Astrocyte of the spinal cord (primary cell): Measurements from ENCODE around the gene RPL26.

Experiments used
- DNase-seq: peaks from one replicate; pipeline ENCODE4 v3.0.0; 2011; ENCODE audit warnings: low read depth, low spot score
- H3K4me3 ChIP-seq: 2 replicates; pipeline ENCODE4 v1.5.1; 2011; ENCODE audit warnings: low read depth, mild to moderate bottlenecking, low read length, moderate library complexity
- CTCF ChIP-seq: IDR thresholded peaks from 2 replicates; pipeline ENCODE4 v1.5.1; 2012; ENCODE audit warnings: low read depth, mild to moderate bottlenecking, low read length, inconsistent platforms
- in situ Hi-C: cut with HindIII; loops from 2 replicates; pipeline ENCODE4 v1.10.0; 2017; ENCODE audit warnings: low sequenced_read_pairs

Gene RPL26

DNA sequence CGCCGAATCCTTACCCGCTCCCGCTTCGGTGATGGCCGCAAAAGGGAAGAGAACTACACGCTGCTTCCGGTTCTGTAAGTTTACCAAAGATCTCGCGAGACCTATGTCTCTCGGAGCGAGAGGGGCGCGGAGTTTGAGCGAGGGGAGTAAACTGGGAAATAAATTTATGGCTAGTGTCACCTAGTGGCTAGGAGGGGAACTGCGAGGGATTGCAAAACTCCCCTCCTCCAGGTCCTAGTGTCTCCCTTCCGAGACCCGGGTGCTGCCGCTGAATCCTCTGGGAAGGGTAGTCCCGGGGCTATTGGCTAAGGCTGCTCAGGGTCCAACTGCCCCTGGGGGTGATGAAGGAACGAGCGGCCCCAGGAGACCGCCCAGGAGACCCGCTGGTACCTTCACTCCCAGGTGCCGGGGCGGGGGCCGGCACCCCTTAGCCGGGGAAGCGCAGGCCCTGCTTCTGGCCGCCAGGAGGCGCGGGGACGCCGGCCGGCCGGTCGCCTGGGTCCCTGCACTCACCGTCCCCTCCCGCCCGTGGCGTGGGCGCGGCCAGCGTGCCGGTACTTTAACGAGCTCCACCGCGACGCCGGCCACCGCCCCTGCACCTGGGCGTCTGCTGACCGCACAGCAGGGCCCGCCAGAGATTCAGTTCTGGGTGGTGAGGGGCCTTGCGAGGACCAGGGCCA is at the start of gene RPL26:
Gene RPL26, minus strand, starts transcription at position 51 of the 680 bp plus-strand sequence. CDS start 883 bp downstream, outside the sequence.
- H3K4me3 ChIP-seq = peak within 1 kb of the TSS; percentile 72
- in situ Hi-C loops = no loop called here
- TF ChIP-seq CTCF = peak; percentile 83

GRCh38 chr17:8430966-8431365 is 48.0 kb upstream of the RPL26 start:
- no peak overlapping the region for H3K4me3 ChIP-seq
- TF ChIP-seq CTCF = no peak
- DNase-seq = peak; percentile 4
- in situ Hi-C loops = no loop called here

More for the DNA sequence above, at the start of gene RPL26:
- DNase-seq = peak; percentile 99

DNA sequence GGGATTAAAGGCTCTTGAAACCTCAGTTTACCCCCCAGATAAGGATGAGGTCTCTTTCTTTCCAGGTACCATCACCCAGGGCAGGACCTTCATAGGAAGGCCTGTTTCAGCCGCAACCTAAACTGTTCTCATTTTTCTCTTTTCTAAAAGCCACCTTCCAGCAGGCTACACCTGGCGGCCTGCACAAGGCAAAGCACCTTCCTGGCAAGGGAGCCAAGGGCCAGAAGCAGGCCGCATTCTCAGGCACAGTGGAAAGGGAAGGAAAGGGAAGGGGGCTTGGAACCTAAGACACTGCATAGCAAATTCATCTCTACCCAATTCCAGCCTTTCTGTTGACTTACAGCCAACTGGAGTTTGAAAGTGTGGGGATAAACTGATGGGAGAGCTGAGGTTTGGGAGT is 43.8 kb upstream of the RPL26 start:
- TF ChIP-seq CTCF = no peak
- in situ Hi-C loops = no loop called here
- DNase-seq = no peak
- H3K4me3 ChIP-seq = no peak overlapping the region

GRCh38 chr17:8426094-8426720 is 43.2 kb upstream of the RPL26 start:
- no peak overlapping the region for H3K4me3 ChIP-seq
- TF ChIP-seq CTCF = no peak
- in situ Hi-C loops = no loop called here
- no peak for DNase-seq

GRCh38 chr17:8421571-8421970 is 38.6 kb upstream of the RPL26 start:
- TF ChIP-seq CTCF = no peak
- H3K4me3 ChIP-seq = no peak overlapping the region
- no peak for DNase-seq
- in situ Hi-C loops = no loop called here

DNA sequence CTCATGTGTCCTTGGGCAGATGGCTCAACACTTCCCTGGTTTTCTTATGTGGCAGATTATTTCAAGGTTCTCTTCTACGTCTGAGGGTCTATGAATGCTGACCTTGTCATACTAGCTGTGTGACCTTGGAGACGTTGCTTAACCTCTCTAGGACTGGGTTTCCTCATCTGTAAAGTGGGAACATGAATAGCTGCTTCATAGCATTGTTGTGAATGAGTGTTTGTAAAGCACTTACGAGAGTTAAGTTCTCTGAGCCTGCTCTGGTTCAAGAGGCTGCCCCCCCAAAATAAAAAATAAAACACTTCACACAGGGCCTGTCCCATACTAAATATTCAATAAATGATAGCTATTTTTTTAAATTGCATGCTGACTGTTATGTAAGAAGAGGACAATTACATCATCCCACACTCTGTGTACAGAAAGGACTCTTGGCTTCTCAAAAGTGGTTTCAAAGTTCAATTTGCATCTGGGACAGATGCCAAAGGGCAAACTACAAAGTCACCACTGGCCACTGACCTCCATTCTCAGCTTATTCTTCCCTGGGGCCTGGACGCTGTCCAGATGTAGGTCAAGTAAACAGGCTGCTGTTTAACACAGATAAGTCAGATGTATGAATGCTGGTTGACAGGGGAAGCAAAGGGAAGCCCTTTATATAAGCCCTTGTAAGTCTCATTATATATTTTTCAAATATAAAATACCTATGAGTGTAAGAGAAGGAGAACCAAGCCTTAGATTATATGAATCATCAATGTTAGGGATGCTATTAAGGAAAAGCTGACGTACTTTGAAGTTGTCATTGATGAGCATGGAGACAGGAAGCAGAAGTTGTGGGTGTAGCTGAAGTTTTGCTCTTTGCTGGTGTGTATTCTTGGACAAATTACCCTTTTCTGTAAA is 37.3 kb upstream of the RPL26 start:
- H3K4me3 ChIP-seq = no peak overlapping the region
- in situ Hi-C loops = no loop called here
- no peak for TF ChIP-seq CTCF
- DNase-seq = peak; percentile 65
